Uterus (tissue), 2 donors: ENCODE results near the gene RAB9A.

Experiments used
- POLR2A ChIP-seq, 2 donors: fragments of 450-650 bp; IDR thresholded peaks; one replicate each; pipeline ENCODE4 v1.6.1; 2016; ENCODE audit warnings: antibody characterized with exemption in 2 of 2, mild to moderate bottlenecking in 1 of 2, moderate library complexity in 1 of 2
- TF ChIP-seq, protein P1 (sequence below), 4 experiments: fragments of 200-600 bp in 2 of 4; fragments of 450-650 bp in 2 of 4; sonication (generic) in 2 of 4; IDR thresholded peaks; one replicate each; pipeline ENCODE4 v1.5.1; 2016 to 2019; ENCODE audit warnings: antibody characterized with exemption in 4 of 4, mild to moderate bottlenecking in 2 of 4, moderate library complexity in 1 of 4

DNA sequence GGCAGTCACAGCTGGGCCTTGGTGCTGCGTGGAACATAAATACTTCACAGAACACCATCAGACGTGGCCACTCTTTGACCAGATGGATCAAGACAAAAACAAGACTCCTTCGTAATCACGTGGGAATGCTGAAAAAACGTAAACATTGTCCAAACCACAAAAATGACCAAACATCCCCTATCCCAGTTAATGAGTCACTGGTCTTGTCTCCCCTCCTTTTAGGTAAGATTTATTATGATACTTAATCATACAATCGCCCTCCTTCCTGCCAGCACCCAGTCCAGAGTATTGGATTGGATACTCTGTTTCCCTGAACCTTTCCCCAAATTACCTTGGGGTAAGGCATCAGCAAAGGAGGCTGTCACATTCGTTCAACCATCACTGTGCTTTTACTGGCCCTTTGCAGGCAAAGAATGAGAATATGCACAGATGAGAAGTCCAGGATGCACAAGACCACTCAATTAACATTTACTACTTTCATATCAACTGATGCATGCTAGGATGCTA, 36.6 kb upstream of the RAB9A start:
- TF ChIP-seq, protein P1, sequence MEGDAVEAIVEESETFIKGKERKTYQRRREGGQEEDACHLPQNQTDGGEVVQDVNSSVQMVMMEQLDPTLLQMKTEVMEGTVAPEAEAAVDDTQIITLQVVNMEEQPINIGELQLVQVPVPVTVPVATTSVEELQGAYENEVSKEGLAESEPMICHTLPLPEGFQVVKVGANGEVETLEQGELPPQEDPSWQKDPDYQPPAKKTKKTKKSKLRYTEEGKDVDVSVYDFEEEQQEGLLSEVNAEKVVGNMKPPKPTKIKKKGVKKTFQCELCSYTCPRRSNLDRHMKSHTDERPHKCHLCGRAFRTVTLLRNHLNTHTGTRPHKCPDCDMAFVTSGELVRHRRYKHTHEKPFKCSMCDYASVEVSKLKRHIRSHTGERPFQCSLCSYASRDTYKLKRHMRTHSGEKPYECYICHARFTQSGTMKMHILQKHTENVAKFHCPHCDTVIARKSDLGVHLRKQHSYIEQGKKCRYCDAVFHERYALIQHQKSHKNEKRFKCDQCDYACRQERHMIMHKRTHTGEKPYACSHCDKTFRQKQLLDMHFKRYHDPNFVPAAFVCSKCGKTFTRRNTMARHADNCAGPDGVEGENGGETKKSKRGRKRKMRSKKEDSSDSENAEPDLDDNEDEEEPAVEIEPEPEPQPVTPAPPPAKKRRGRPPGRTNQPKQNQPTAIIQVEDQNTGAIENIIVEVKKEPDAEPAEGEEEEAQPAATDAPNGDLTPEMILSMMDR (IDR thresholded peaks at IDR 0.05), result no peak
- TF ChIP-seq POLR2A (IDR thresholded peaks at IDR 0.05), result no peak
